Ishikawa (cell line): ENCODE measurements around the gene ATG7.

Experiments
- CEBPB ChIP-seq: IDR thresholded peaks from 2 replicates; pipeline ENCODE4 v1.6.1; 2012
- CREB1 ChIP-seq: IDR thresholded peaks from 2 replicates; pipeline ENCODE4 v1.6.1; 2012; ENCODE audit warnings: low read depth
- EGR1 ChIP-seq: IDR thresholded peaks from 2 replicates; pipeline ENCODE4 v1.6.1; 2012
- EP300 ChIP-seq: IDR thresholded peaks from 2 replicates; pipeline ENCODE4 v1.6.1; 2012; ENCODE audit warnings: borderline replicate concordance
- FOXM1 ChIP-seq: IDR thresholded peaks from 2 replicates; pipeline ENCODE4 v1.6.1; 2012; ENCODE audit warnings: low read depth, borderline replicate concordance
- NFIC ChIP-seq: IDR thresholded peaks from 2 replicates; pipeline ENCODE4 v1.6.1; 2012
- RAD21 ChIP-seq: IDR thresholded peaks from 2 replicates; pipeline ENCODE4 v1.6.1; 2012; ENCODE audit warnings: low read depth
- TAF1 ChIP-seq: IDR thresholded peaks from 2 replicates; pipeline ENCODE4 v1.6.1; 2012; ENCODE audit warnings: low read depth, mild to moderate bottlenecking
- YY1 ChIP-seq: IDR thresholded peaks from 2 replicates; pipeline ENCODE4 v1.6.1; 2012; ENCODE audit warnings: low read depth
- ZBTB7A ChIP-seq: IDR thresholded peaks from 2 replicates; pipeline ENCODE4 v1.6.1; 2012; ENCODE audit warnings: low read depth
- TF ChIP-seq, protein P1 (sequence below): IDR thresholded peaks from 2 replicates; pipeline ENCODE4 v1.6.1; 2012
- TF ChIP-seq, protein P2 (sequence below): IDR thresholded peaks from 2 replicates; pipeline ENCODE4 v1.6.1; 2012
- TF ChIP-seq, protein P3 (sequence below): IDR thresholded peaks from 2 replicates; pipeline ENCODE4 v1.6.1; 2012; ENCODE audit warnings: low read depth, mild to moderate bottlenecking

DNA sequence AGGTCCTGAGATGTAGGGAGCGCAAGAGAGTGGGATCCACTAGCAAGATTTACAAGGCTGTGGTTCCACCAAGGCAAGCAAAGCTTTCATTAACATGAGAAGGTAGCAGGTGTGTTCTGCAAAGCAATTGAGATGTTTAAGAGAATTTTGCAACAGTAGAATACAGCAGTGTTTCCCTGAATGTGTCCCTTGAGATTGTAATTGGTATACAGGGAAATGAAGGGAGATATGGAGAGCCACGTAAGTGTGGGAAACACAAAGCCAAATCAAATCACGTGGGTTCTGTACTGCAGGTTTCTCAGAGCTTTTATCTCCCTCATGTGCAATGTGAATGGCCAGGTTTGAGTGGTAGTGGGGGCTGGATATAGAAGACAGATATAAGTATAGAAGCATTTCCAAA lies 67.3 kb downstream of the ATG7 start:
- TF ChIP-seq, protein P1, sequence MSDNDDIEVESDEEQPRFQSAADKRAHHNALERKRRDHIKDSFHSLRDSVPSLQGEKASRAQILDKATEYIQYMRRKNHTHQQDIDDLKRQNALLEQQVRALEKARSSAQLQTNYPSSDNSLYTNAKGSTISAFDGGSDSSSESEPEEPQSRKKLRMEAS, result no peak
- TF ChIP-seq RAD21 (no peak), CREB1 (no peak), EGR1 (no peak), YY1 (no peak), FOXM1 (no peak), EP300 (no peak), CEBPB (no peak), TAF1 (no peak), NFIC (no peak), ZBTB7A (no peak)
- TF ChIP-seq, protein P2, sequence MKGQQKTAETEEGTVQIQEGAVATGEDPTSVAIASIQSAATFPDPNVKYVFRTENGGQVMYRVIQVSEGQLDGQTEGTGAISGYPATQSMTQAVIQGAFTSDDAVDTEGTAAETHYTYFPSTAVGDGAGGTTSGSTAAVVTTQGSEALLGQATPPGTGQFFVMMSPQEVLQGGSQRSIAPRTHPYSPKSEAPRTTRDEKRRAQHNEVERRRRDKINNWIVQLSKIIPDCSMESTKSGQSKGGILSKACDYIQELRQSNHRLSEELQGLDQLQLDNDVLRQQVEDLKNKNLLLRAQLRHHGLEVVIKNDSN, result no peak
- TF ChIP-seq, protein P3, sequence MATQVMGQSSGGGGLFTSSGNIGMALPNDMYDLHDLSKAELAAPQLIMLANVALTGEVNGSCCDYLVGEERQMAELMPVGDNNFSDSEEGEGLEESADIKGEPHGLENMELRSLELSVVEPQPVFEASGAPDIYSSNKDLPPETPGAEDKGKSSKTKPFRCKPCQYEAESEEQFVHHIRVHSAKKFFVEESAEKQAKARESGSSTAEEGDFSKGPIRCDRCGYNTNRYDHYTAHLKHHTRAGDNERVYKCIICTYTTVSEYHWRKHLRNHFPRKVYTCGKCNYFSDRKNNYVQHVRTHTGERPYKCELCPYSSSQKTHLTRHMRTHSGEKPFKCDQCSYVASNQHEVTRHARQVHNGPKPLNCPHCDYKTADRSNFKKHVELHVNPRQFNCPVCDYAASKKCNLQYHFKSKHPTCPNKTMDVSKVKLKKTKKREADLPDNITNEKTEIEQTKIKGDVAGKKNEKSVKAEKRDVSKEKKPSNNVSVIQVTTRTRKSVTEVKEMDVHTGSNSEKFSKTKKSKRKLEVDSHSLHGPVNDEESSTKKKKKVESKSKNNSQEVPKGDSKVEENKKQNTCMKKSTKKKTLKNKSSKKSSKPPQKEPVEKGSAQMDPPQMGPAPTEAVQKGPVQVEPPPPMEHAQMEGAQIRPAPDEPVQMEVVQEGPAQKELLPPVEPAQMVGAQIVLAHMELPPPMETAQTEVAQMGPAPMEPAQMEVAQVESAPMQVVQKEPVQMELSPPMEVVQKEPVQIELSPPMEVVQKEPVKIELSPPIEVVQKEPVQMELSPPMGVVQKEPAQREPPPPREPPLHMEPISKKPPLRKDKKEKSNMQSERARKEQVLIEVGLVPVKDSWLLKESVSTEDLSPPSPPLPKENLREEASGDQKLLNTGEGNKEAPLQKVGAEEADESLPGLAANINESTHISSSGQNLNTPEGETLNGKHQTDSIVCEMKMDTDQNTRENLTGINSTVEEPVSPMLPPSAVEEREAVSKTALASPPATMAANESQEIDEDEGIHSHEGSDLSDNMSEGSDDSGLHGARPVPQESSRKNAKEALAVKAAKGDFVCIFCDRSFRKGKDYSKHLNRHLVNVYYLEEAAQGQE, result no peak
